ENCODE data around the gene HEPN1.
"Not testable (repeated sequence)": the region's sequence is repeated elsewhere in the genome, so short reads cannot be mapped to it uniquely, and the experiment has no call there.

Gene HEPN1

GRCh38 chr11:124953753-124954589, 34.9 kb downstream of the HEPN1 start, which contains the start of gene CCDC15:
Gene CCDC15 (plus strand): TSS chr11:124954202. CDS start chr11:124954733, 531 bp downstream.
- Histone ChIP-seq H3K27ac (peak within 1 kb of the TSS; percentile 80), H3K79me2 (no peaks in the 10 kb centered on the region), H3K4me2 (ENCODE audit: low read length) (peak within 1 kb of the TSS; percentile 86), H2AFZ (peak within 1 kb of the TSS; percentile 93), H3K9me3 (ENCODE audit: control insufficient read depth, low read length) (no peaks in the 10 kb centered on the region), H3K4me3 (ENCODE audit: low read depth, low read length) (peak within 1 kb of the TSS; percentile 73), H3K36me3 (ENCODE audit: control insufficient read depth, insufficient read depth, low read length) (no peaks in the 10 kb centered on the region), H3K9ac (peak within 1 kb of the TSS; percentile 53), H3K4me1 (no peaks in the 10 kb centered on the region), H3K27me3 (ENCODE audit: control insufficient read depth, insufficient read depth, low read length) (no peaks in the 10 kb centered on the region)
- no peak for TF ChIP-seq CTCF (IDR thresholded peaks at IDR 0.05)

- Histone ChIP-seq H3K4me1 (no peaks in the 10 kb centered on the region), H3K4me3 (ENCODE audit: low read depth, low read length) (peak overlapping the region; percentile 73)
- TF ChIP-seq CTCF (IDR thresholded peaks at IDR 0.05): no peak
Observed at GRCh38 chr11:124954590-124954955, 35.5 kb downstream of the HEPN1 start.

GRCh38 chr11:124955035-124955434, 36.0 kb downstream of the HEPN1 start:
- Histone ChIP-seq H3K79me2 (no peaks in the 10 kb centered on the region), H3K27ac (no peak overlapping the region), H3K9ac (no peak overlapping the region), H3K9me3 (ENCODE audit: control insufficient read depth, low read length) (no peaks in the 10 kb centered on the region), H3K27me3 (ENCODE audit: control insufficient read depth, insufficient read depth, low read length) (no peaks in the 10 kb centered on the region), H3K4me2 (ENCODE audit: low read length) (no peak overlapping the region), H3K36me3 (ENCODE audit: control insufficient read depth, insufficient read depth, low read length) (no peaks in the 10 kb centered on the region), H2AFZ (no peak overlapping the region), H3K4me1 (no peaks in the 10 kb centered on the region), H3K4me3 (ENCODE audit: low read depth, low read length) (no peak overlapping the region)
- TF ChIP-seq CTCF (IDR thresholded peaks at IDR 0.05): no peak

More at GRCh38 chr11:124954590-124954955, 35.5 kb downstream of the HEPN1 start:
- H2AFZ ChIP-seq: peak overlapping the region; percentile 93
- no peaks in the 10 kb centered on the region for H3K27me3 ChIP-seq (ENCODE audit: control insufficient read depth, insufficient read depth, low read length)
- H3K27ac ChIP-seq: peak overlapping the region; percentile 80
- no peaks in the 10 kb centered on the region for H3K79me2 ChIP-seq
- H3K4me2 ChIP-seq (ENCODE audit: low read length): peak overlapping the region; percentile 86
- no peaks in the 10 kb centered on the region for H3K9me3 ChIP-seq (ENCODE audit: control insufficient read depth, low read length)
- H3K36me3 ChIP-seq (ENCODE audit: control insufficient read depth, insufficient read depth, low read length): no peaks in the 10 kb centered on the region
- no peak overlapping the region for H3K9ac ChIP-seq

- Histone ChIP-seq H3K36me3 (ENCODE audit: control insufficient read depth, insufficient read depth, low read length) (no peaks in the 10 kb centered on the region), H3K9ac (no peak overlapping the region), H3K4me1 (no peaks in the 10 kb centered on the region), H3K27ac (no peak overlapping the region), H2AFZ (no peak overlapping the region), H3K9me3 (ENCODE audit: control insufficient read depth, low read length) (no peaks in the 10 kb centered on the region), H3K27me3 (ENCODE audit: control insufficient read depth, insufficient read depth, low read length) (no peaks in the 10 kb centered on the region), H3K4me2 (ENCODE audit: low read length) (no peak overlapping the region), H3K79me2 (no peaks in the 10 kb centered on the region), H3K4me3 (ENCODE audit: low read depth, low read length) (no peak overlapping the region)
- peak; percentile 53 for TF ChIP-seq CTCF (IDR thresholded peaks at IDR 0.05)
Observed at GRCh38 chr11:124961972-124962609, 43.0 kb downstream of the HEPN1 start.

GRCh38 chr11:124968197-124968596, 49.1 kb downstream of the HEPN1 start:
- H3K79me2 ChIP-seq; H3K4me3 ChIP-seq (ENCODE audit: low read depth, low read length); H3K9ac ChIP-seq; H3K4me1 ChIP-seq; H3K27me3 ChIP-seq (ENCODE audit: control insufficient read depth, insufficient read depth, low read length); H3K4me2 ChIP-seq (ENCODE audit: low read length); H3K27ac ChIP-seq; H3K36me3 ChIP-seq (ENCODE audit: control insufficient read depth, insufficient read depth, low read length); H3K9me3 ChIP-seq (ENCODE audit: control insufficient read depth, low read length); H2AFZ ChIP-seq: not testable (repeated sequence)

Data from parathyroid adenoma (tissue), 2 donors.